GM12865 (cell line): ENCODE data around the gene PLEKHG1.
A peak's percentile ranks its signal among the peaks of the same experiment; 100 is the strongest.

Experiments used
- DNase-seq: peaks from one replicate; pipeline ENCODE4 v3.0.0; 2010; ENCODE audit warnings: low read depth
- H3K4me3 ChIP-seq: 2 replicates; pipeline ENCODE4 v1.5.1; 2011; ENCODE audit warnings: mild to moderate bottlenecking, low read depth, low read length, control low read depth
- TF ChIP-seq, protein P1 (sequence below): IDR thresholded peaks from 2 replicates; pipeline ENCODE4 v1.5.1; 2011; ENCODE audit warnings: low read length, control low read depth, low read depth, inconsistent platforms; ENCODE audit not compliant: insufficient read depth; ENCODE audit errors: missing control alignments

The PLEKHG1 gene

DNA sequence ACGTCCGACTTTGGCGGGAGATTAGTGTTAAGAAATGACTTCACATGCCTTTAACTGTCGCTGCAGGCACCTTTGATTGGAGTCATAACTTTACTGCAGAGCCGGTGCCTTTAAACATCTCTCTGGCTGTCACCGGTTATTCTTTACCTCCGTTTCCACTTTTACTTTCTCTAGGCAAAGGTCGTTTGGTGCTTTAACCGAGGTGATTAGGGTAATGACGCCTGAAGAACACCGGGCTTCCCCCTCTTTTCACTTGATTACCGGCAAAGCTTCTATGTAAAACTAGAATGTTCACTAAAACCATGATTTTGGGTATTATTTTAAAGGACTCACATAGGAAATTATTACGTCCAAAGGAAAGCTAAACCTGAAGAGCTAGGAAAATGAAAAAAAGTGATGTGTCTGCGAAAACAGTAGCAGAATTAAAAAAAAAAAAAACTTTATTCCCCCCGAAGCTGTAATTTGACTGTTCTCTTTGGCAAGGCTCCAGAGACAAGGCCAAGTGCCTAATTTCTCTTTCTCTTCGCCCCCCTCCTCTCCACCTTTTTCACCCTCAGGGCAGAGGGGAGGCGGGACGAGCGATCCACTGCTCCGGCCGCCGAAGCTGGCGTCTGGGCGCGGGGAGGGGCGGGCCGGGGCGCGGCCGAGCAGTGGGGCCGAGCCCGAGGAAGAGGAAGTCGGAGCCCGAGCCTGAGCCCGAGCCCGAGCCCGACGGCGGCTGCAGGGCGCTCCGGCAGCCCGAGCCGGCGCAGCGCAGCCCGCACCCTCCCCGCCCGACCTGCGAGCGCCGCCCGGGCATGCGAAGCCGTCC, at the start of gene PLEKHG1:
TSS of gene PLEKHG1 (plus strand) at position 687 of the 811 bp plus-strand sequence. CDS start 133,797 bp downstream, outside the sequence.
- TF ChIP-seq, protein P1, sequence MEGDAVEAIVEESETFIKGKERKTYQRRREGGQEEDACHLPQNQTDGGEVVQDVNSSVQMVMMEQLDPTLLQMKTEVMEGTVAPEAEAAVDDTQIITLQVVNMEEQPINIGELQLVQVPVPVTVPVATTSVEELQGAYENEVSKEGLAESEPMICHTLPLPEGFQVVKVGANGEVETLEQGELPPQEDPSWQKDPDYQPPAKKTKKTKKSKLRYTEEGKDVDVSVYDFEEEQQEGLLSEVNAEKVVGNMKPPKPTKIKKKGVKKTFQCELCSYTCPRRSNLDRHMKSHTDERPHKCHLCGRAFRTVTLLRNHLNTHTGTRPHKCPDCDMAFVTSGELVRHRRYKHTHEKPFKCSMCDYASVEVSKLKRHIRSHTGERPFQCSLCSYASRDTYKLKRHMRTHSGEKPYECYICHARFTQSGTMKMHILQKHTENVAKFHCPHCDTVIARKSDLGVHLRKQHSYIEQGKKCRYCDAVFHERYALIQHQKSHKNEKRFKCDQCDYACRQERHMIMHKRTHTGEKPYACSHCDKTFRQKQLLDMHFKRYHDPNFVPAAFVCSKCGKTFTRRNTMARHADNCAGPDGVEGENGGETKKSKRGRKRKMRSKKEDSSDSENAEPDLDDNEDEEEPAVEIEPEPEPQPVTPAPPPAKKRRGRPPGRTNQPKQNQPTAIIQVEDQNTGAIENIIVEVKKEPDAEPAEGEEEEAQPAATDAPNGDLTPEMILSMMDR, result no peak
- DNase-seq, result peak; percentile 73
- H3K4me3 ChIP-seq, result peak within 1 kb of the TSS; percentile 59

DNA sequence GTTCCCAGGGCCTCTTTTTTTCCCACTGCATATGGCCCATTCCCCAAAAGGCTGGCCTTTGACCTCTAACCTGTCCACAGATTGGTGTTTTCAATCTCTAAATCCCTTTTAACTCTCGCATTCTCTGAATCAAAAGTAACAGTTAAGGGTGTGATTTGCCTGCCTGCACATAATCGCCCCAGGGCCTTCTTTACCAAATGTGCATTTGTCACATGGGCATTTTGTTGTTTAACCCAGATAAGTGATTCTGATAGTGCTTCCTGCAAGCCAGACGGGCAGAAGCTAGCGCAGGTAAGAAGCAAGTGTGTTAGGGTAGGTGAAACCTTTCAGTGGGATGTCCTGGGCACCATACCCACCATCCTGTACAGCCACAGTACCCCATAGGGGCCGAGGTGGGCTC, 49.4 kb upstream of the PLEKHG1 start:
- TF ChIP-seq, protein P1, result no peak
- no peak overlapping the region for H3K4me3 ChIP-seq
- DNase-seq, result no peak

DNA sequence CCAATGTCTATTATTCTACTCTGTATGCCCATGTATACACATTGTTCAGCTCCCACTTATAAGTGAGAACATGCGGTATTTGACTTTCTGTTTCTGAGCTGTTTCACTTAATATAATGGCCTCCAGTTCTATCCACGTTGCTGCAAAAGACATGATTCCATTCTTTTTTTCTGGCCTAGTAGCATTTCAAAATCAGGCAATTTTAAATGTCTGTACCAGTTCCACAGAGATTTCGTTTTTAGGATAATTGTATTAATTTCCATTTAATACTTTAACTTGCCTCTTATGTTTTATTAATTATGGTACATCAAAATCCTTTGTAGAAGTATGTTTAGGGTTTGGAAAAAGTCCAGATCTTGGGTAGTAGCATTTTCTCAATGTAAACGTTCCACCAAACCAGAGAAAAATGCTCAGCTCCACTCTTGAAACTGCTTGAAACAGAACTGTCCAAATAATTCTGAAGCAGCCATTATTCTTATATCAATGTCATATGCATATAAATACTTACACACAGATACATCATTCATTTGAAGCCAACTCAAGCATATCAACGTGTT, 42.6 kb upstream of the PLEKHG1 start:
- no peak overlapping the region for H3K4me3 ChIP-seq
- no peak for DNase-seq
- TF ChIP-seq, protein P1, result no peak

DNA sequence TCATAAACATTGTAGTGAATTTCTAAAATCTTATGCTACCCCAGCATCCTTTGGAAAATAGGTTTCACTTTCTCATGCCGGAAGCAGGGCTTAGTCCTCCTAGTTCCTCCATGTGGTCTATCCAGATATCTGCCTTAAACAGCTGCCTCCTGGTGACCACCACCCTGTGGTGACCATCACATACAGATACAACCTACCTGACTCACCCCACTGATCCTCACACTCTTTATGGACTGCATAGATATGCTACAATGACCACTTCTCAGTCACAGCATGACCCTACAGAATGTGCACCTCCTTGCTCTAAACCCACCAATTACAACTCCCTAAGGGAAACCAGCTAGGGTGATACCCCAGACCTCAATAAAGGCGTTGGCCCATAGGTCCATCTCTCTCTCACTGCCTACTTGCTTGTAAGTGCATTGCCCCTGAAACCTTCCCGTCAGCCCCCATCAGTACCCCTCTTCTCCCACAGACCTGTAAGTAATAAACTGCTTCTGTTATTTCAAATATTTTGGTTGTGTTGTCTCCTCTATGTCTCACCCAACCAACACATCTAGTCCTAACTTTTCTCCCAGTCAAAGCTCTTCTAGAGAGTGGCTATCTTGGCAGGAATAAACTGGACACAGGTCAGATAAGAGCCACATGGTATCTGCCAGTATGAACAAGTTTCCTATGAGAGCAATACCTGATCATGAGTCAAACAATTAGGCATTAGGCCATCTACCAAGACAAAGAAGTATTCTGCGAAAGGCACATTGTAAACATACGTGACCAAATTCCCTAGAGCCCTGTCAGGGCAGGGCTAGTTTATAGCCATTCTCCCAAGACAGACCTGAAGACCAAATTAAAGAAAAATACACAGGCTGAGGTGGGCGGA, 39.4 kb upstream of the PLEKHG1 start:
- DNase-seq, result no peak
- H3K4me3 ChIP-seq, result no peak overlapping the region
- TF ChIP-seq, protein P1, result no peak

DNA sequence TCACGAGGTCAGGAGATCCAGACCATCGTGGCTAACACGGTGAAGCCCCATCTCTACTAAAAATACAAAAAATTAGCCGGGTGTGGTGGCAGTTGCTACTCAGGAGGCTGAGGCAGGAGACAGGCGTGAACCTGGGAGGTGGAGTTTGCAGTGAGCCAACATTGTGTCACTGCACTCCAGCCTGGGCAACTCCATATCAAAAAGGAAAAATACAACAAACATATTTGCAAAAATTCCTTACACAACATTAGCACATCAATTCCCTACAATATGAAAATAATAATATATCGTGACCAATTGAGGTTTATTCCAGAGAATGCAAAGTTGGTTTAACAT, 38.8 kb upstream of the PLEKHG1 start:
- DNase-seq, result no peak
- TF ChIP-seq, protein P1, result no peak
- H3K4me3 ChIP-seq, result no peak overlapping the region

DNA sequence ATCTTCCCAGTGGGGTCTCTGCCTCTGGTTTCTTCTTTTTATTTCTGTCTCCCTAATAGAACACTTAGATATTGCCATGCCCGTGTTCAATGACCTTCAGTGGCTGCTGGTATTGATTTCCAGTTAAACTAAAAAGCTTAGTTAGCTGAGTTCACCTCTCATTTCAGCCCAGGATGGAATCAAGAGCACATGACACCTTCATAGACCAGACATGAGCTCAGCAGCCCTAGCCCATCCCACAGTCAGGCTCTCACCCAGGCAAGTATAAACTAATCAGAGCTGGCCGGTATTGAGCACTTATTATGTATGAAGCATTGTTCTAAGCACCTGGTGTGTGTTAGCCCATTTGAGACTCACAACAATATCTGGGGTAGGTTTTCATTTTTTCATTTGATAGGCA, 33.7 kb upstream of the PLEKHG1 start:
- H3K4me3 ChIP-seq, result no peak overlapping the region
- DNase-seq, result no peak
- TF ChIP-seq, protein P1, result no peak
